HEK293T (cell line): ENCODE results near the gene CINP.

Experiments
- CTCF ChIA-PET: fragments of 350-600 bp; formaldehyde crosslinking; extraction: SDS; loops from one replicate; lab custom pipeline; 2021; ENCODE audit warnings: antibody characterized with exemption, inconsistent platforms; lab: Yijun Ruan, JAX
- POLR2A ChIA-PET: fragments of 350-600 bp; formaldehyde crosslinking; extraction: SDS; loops from one replicate; lab custom pipeline; 2020; ENCODE audit warnings: antibody characterized with exemption, inconsistent platforms; lab: Yijun Ruan, JAX
- DNase-seq: peaks from one replicate; pipeline ENCODE4 v3.0.0; 2012; ENCODE audit warnings: mixed read lengths; ENCODE audit errors: extremely low spot score
- ARNT ChIP-seq: fragments of 450-650 bp; IDR thresholded peaks from 2 replicates; pipeline ENCODE4 v1.6.1; 2017; ENCODE audit warnings: mild to moderate bottlenecking
- BHLHE40 ChIP-seq: fragments of 450-650 bp; IDR thresholded peaks from 2 replicates; pipeline ENCODE4 v1.6.1; 2016; ENCODE audit warnings: mild to moderate bottlenecking, moderate library complexity, borderline replicate concordance
- CTBP1 ChIP-seq: fragments of 450-650 bp; IDR thresholded peaks from 2 replicates; pipeline ENCODE4 v1.6.1; 2016; ENCODE audit warnings: borderline replicate concordance
- ELF4 ChIP-seq: fragments of 450-650 bp; IDR thresholded peaks from 2 replicates; pipeline ENCODE4 v1.6.1; 2017; ENCODE audit warnings: antibody characterized with exemption
- FOXA1 ChIP-seq: fragments of 450-650 bp; IDR thresholded peaks from 2 replicates; pipeline ENCODE4 v1.6.1; 2016; ENCODE audit warnings: mild to moderate bottlenecking
- FOXK2 ChIP-seq: fragments of 450-650 bp; IDR thresholded peaks from 2 replicates; pipeline ENCODE4 v1.6.1; 2016; ENCODE audit warnings: mild to moderate bottlenecking
- FOXM1 ChIP-seq: fragments of 450-650 bp; IDR thresholded peaks from 2 replicates; pipeline ENCODE4 v1.6.1; 2017; ENCODE audit warnings: mild to moderate bottlenecking, borderline replicate concordance
- HDGF ChIP-seq: fragments of 450-650 bp; IDR thresholded peaks from 2 replicates; pipeline ENCODE4 v1.6.1; 2017; ENCODE audit warnings: antibody characterized with exemption, borderline replicate concordance
- L3MBTL2 ChIP-seq: fragments of 450-650 bp; conservative IDR thresholded peaks from 2 replicates; pipeline ENCODE4 v1.6.1; 2016; ENCODE audit warnings: mild to moderate bottlenecking
- LEF1 ChIP-seq: fragments of 450-650 bp; IDR thresholded peaks from 2 replicates; pipeline ENCODE4 v1.6.1; 2017; ENCODE audit warnings: mild to moderate bottlenecking, borderline replicate concordance
- NFRKB ChIP-seq: fragments of 450-650 bp; IDR thresholded peaks from 2 replicates; pipeline ENCODE4 v1.6.1; 2016; ENCODE audit warnings: mild to moderate bottlenecking, moderate library complexity
- SP1 ChIP-seq: fragments of 450-650 bp; IDR thresholded peaks from 2 replicates; pipeline ENCODE4 v1.6.1; 2017
- SUZ12 ChIP-seq: fragments of 450-650 bp; IDR thresholded peaks from 2 replicates; pipeline ENCODE4 v1.6.1; 2016; ENCODE audit warnings: mild to moderate bottlenecking
- TARDBP ChIP-seq: fragments of 450-650 bp; IDR thresholded peaks from 2 replicates; pipeline ENCODE4 v1.6.1; 2016
- ZNF384 ChIP-seq: fragments of 450-650 bp; IDR thresholded peaks from 2 replicates; pipeline ENCODE4 v1.6.1; 2016
- TF ChIP-seq, protein P1 (sequence below): fragments of 450-650 bp; IDR thresholded peaks from 2 replicates; pipeline ENCODE4 v1.6.1; 2016

CINP gene

DNA sequence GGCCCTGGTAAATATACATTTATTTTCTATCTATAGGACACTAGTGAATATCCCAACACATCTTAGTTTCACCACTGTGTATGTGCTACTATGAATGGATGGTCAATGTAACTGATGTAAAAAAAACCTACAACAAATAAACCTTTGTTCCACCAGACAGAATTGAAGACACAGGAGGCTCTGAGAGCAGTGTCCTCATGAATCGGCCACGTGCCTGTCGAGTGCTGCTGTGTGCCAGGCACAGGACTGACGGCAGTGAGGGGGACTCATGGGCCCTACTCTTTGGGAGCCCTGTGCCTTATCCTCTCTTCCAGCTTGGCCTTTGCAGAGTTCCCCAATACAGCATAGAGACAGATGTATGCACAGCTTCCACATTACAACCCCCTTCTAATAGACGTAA, 18.2 kb downstream of the CINP start:
- no peak for DNase-seq
- ChIA-PET CTCF (no interaction called here), POLR2A (no interaction called here)
- TF ChIP-seq FOXK2: no peak
- no peak for TF ChIP-seq SUZ12
- TF ChIP-seq FOXA1: no peak
- TF ChIP-seq NFRKB: no peak
- TF ChIP-seq ARNT: no peak
- TF ChIP-seq, protein P1, sequence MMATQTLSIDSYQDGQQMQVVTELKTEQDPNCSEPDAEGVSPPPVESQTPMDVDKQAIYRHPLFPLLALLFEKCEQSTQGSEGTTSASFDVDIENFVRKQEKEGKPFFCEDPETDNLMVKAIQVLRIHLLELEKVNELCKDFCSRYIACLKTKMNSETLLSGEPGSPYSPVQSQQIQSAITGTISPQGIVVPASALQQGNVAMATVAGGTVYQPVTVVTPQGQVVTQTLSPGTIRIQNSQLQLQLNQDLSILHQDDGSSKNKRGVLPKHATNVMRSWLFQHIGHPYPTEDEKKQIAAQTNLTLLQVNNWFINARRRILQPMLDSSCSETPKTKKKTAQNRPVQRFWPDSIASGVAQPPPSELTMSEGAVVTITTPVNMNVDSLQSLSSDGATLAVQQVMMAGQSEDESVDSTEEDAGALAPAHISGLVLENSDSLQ: no peak
- no peak for TF ChIP-seq LEF1
- TF ChIP-seq SP1: no peak
- no peak for TF ChIP-seq L3MBTL2
- no peak for TF ChIP-seq CTBP1

DNA sequence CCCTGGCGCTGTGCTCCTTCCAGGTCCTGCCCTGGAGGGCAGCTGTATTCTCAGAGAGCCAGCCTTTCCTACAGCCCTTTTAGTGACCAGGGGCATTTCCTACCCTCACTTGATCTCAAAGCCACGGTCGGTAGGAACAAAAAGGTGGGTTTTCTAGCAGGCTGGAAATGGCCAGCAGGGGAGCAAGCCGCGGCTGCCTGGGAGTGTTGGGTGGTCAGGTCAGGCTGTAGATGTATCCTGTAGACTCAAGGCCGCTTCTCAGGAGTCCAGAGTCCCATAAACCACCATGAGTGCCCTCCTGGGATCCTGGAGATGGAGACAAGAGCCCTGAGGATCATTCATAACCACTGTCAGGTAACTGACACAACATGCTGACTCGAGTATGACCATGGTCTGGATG, 18.6 kb downstream of the CINP start:
- CTCF ChIA-PET: no interaction called here
- POLR2A ChIA-PET: no interaction called here
- TF ChIP-seq TARDBP (no peak), SUZ12 (no peak), BHLHE40 (no peak), FOXK2 (no peak), ARNT (no peak), FOXA1 (no peak), L3MBTL2 (no peak), HDGF (no peak), SP1 (no peak), NFRKB (no peak), ZNF384 (no peak), ELF4 (no peak), LEF1 (no peak), CTBP1 (no peak), FOXM1 (no peak)
- TF ChIP-seq, protein P1: no peak
- no peak for DNase-seq

DNA sequence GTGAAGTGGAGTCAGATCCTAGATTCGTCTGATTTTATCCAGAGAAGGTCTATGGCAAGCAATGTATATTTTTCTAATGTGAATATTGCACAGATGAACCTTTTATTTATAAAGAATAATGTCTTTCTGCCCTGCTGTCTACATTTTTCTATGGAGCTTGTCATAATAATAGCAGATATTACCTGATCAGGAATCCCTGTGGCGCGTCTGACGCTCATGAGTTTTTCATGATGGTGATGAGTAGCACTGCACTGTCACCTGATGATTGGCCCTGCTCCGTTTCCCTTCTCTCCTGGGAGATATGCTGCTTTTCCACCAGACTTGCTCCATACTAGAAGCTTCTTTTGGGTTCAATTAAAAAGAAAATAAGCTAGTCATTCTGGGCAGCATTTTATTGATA, 20.5 kb downstream of the CINP start:
- ChIA-PET POLR2A (interaction anchor here (0.8 to 0.9 kb wide), 2 partner anchors 11 to 20 kb away, joined by 3 read pairs; partner anchors contain the start of genes CINP and TECPR2), CTCF (no interaction called here)
- TF ChIP-seq, protein P1: no peak
- TF ChIP-seq SUZ12 (no peak), ELF4 (no peak), ARNT (no peak), FOXA1 (no peak), FOXK2 (no peak), L3MBTL2 (no peak)
- no peak for DNase-seq

DNA sequence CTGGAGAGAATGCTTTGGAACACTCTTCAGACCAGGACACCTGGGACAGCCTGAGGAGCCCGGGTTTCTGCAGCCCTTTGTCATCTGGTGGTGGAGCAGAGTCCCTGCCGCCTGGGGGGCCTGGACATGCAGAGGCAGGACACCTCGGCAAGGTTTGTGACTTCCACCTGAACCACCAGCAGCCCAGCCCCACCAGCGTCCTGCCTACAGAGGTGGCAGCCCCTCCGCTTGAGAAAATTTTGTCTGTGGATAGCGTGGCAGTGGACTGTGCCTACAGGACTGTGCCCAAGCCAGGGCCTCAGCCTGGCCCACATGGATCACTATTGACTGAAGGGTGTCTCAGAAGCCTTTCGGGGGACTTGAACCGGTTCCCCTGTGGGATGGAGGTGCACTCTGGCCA, 21.1 kb downstream of the CINP start:
- TF ChIP-seq ARNT (no peak), ELF4 (no peak), L3MBTL2 (no peak), FOXA1 (no peak), CTBP1 (no peak), FOXM1 (no peak), NFRKB (no peak), HDGF (no peak), LEF1 (no peak), SUZ12 (no peak), BHLHE40 (no peak), TARDBP (no peak), FOXK2 (no peak), SP1 (no peak), ZNF384 (no peak)
- TF ChIP-seq, protein P1: no peak
- DNase-seq: no peak
- CTCF ChIA-PET: no interaction called here
- POLR2A ChIA-PET: interaction anchor here (0.8 kb wide), 1 partner anchor 21 kb away, joined by 3 read pairs; the partner anchor contains the start of genes CINP and TECPR2

- no peak for DNase-seq
- POLR2A ChIA-PET: no interaction called here
- TF ChIP-seq HDGF: no peak
- TF ChIP-seq FOXK2: no peak
- no peak for TF ChIP-seq SUZ12
- no peak for TF ChIP-seq FOXA1
- TF ChIP-seq FOXM1: no peak
- TF ChIP-seq LEF1: no peak
- CTCF ChIA-PET: no interaction called here
Observed at GRCh38 chr14:102338724-102339123, 24.0 kb downstream of the CINP start.

GRCh38 chr14:102335163-102335562, 27.5 kb downstream of the CINP start:
- ChIA-PET POLR2A (interaction anchor here (1.1 kb wide), 1 partner anchor 28 kb away, joined by 3 read pairs; the partner anchor contains the start of genes CINP and TECPR2), CTCF (no interaction called here)
- DNase-seq: no peak
- TF ChIP-seq LEF1: no peak
- TF ChIP-seq CTBP1: no peak
- no peak for TF ChIP-seq ELF4
- TF ChIP-seq, protein P1: no peak
- no peak for TF ChIP-seq HDGF
- TF ChIP-seq FOXK2: no peak
- no peak for TF ChIP-seq SUZ12
- no peak for TF ChIP-seq L3MBTL2
- TF ChIP-seq ARNT: no peak
- no peak for TF ChIP-seq ZNF384
- TF ChIP-seq SP1: no peak
- no peak for TF ChIP-seq BHLHE40
- no peak for TF ChIP-seq TARDBP
- no peak for TF ChIP-seq FOXM1
- TF ChIP-seq NFRKB: no peak
- no peak for TF ChIP-seq FOXA1
